ENCODE measurements around the gene TMED10.
"Not testable (repeated sequence)": the region's sequence is repeated elsewhere in the genome, so short reads cannot be mapped to it uniquely, and the experiment has no call there.

Gene TMED10

GRCh38 chr14:75156111-75156510 lies 20.3 kb downstream of the TMED10 start:
- DNase-seq: no peak

GRCh38 chr14:75155169-75155568 lies 21.2 kb downstream of the TMED10 start:
- DNase-seq: no peak

- no peak for DNase-seq
These were observed 23.1 kb downstream of the TMED10 start for GRCh38 chr14:75153295-75153694.

GRCh38 chr14:75151851-75152250 lies 24.6 kb downstream of the TMED10 start:
- no peak for DNase-seq

- DNase-seq: not testable (repeated sequence)
These were observed 25.8 kb downstream of the TMED10 start for GRCh38 chr14:75150637-75151036.

- DNase-seq: no peak
These were observed 26.3 kb downstream of the TMED10 start for GRCh38 chr14:75150150-75150549.

- DNase-seq: peak; percentile 84
These were observed 28.9 kb downstream of the TMED10 start for GRCh38 chr14:75147423-75148071.

- DNase-seq: no peak
These were observed 31.5 kb downstream of the TMED10 start for GRCh38 chr14:75144944-75145343.

- no peak for DNase-seq
These were observed 32.5 kb downstream of the TMED10 start for GRCh38 chr14:75143761-75144527.

- no peak for DNase-seq
These were observed 33.9 kb downstream of the TMED10 start for GRCh38 chr14:75142494-75142893.

- peak; percentile 21 for DNase-seq
These were observed 34.4 kb downstream of the TMED10 start for GRCh38 chr14:75141967-75142366.

GRCh38 chr14:75141062-75141461 lies 35.4 kb downstream of the TMED10 start:
- DNase-seq: no peak

- DNase-seq: no peak
These were observed 35.8 kb downstream of the TMED10 start for GRCh38 chr14:75140620-75141019.

GRCh38 chr14:75139185-75139584 lies 37.2 kb downstream of the TMED10 start:
- DNase-seq: no peak

- peak; percentile 71 for DNase-seq
These were observed 37.9 kb downstream of the TMED10 start for GRCh38 chr14:75138492-75138891.

- no peak for DNase-seq
These were observed 41.8 kb downstream of the TMED10 start for GRCh38 chr14:75134644-75135043.

GRCh38 chr14:75133597-75133996 lies 42.8 kb downstream of the TMED10 start:
- DNase-seq: no peak

- peak; percentile 84 for DNase-seq
These were observed 43.9 kb downstream of the TMED10 start for GRCh38 chr14:75132382-75133086.

- DNase-seq: no peak
These were observed 47.8 kb downstream of the TMED10 start for GRCh38 chr14:75128596-75128990.

GRCh38 chr14:75127903-75128595 lies 48.4 kb downstream of the TMED10 start:
- peak; percentile 20 for DNase-seq

- not testable (repeated sequence) for DNase-seq
These were observed 49.0 kb downstream of the TMED10 start for GRCh38 chr14:75127474-75127820.

- peak; percentile 90 for DNase-seq
These were observed 49.5 kb downstream of the TMED10 start, which contains the start of gene NEK9 for GRCh38 chr14:75126679-75127473. NEK9 (minus strand) TSS chr14:75127048; CDS start chr14:75126921, 127 bp downstream.
